Measurements from ENCODE around the gene AURKAIP1.

The AURKAIP1 gene

DNA sequence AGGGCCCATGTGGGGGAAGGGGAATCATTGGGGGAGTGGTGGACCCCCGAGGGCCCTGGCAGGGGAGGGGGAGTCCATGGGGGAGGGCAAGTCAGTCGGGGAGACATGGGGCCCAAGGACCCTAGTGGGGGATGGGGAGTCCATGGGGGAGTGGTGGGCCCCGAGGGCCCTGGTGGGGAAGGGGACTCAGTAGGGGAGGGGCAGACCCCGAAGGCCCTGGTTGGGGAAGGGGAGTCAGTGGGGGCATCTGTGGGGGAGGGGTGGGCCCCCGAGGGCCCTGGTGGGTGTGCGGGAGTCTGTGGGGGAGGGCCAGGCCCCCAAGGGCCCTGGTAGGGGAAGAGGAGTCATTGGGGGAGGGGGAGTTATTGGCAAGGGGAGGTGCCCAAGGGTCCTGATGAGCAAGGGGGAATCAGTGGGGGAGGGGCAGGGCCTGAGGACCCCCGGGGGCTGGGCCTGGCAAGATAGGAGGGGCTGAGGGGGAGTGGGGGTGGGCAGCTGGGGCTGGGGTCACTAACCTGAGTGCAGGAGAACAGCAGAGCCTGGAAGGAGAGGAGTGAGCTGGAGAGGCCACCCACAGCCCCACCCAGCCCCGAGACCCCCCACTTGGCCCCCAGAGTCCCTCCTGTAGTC, 18.7 kb downstream of the AURKAIP1 start:
- no peak for DNase-seq (ENCODE audit: extremely low spot score)
- ChIA-PET CTCF (no interaction called here), POLR2A (no interaction called here)
- TF ChIP-seq, protein P1, sequence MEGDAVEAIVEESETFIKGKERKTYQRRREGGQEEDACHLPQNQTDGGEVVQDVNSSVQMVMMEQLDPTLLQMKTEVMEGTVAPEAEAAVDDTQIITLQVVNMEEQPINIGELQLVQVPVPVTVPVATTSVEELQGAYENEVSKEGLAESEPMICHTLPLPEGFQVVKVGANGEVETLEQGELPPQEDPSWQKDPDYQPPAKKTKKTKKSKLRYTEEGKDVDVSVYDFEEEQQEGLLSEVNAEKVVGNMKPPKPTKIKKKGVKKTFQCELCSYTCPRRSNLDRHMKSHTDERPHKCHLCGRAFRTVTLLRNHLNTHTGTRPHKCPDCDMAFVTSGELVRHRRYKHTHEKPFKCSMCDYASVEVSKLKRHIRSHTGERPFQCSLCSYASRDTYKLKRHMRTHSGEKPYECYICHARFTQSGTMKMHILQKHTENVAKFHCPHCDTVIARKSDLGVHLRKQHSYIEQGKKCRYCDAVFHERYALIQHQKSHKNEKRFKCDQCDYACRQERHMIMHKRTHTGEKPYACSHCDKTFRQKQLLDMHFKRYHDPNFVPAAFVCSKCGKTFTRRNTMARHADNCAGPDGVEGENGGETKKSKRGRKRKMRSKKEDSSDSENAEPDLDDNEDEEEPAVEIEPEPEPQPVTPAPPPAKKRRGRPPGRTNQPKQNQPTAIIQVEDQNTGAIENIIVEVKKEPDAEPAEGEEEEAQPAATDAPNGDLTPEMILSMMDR (IDR thresholded peaks at IDR 0.05; ENCODE audit: control extremely low read depth, extremely low read depth, low read depth, missing control alignments) = no peak

DNA sequence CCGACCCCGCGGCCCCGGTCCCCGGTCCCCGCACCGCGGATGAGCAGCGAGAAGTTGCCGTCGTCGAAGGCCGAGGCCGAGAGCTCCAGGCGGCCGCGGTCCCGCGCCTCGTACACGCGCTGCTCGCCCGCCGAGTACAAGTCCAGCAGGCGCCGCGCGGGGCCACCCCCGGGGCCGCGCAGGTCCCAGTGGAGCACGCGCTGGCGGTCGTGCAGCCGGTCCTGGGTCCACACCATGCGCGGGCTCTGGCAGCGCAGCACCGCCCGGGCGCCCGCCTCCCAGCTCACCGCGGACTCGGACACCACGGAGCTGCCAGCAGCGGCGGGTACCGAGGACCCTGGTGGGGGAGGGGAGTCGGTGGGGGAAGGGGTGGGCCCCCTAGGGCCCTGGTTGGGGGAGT, 19.6 kb downstream of the AURKAIP1 start:
- CTCF ChIA-PET = no interaction called here
- TF ChIP-seq, protein P1 (IDR thresholded peaks at IDR 0.05; ENCODE audit: control extremely low read depth, extremely low read depth, low read depth, missing control alignments) = no peak
- no peak for DNase-seq (ENCODE audit: extremely low spot score)
- POLR2A ChIA-PET = no interaction called here

DNA sequence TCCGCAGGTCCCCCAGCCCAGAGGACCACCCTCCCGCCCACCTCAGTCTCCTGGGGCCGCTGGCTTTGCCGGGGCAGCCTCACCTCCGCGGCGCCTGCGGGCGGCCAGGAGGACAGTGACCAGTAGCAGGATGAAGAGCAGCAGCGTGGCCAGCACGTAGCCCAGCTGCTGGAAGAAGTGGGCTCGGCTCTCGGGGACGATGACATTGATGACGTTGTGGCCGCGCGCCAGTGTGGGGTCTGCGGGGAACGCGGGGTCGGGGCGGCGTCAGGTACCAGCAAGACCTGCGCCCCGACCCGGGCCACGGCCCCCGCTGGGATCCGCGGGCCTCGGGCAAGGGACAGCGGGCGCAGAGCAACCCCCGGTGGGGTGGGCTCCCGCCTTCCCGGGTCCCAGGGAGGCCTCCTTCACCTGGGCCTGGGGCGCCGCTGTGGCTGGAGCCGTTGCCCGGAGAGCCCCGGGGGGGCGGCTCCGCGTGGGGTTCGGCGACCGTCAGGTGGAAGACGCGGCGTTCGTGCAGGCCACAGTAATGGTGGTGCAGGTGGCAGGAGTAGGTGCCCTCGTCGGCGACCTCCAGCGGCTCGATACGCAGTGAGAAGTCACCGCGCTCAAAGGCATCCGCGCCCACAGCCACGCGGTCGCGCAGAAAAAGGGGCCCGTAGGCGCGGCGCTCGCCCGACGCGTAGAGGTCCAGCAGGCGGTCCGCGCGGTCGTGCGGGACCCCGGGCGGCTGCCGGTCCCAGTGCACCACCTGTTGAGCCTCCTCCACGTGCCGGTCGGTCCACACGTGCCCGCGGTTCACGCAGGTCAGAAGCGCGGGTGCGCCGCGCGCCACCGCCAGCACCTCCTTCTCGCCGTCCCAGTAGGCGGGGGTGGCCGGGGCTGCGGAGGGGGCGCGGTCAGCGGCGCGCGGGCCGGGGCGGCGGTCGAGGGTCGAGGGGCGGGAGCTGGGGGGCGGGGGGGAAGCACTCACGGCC, 20.4 kb downstream of the AURKAIP1 start:
- TF ChIP-seq, protein P1 (IDR thresholded peaks at IDR 0.05; ENCODE audit: control extremely low read depth, extremely low read depth, low read depth, missing control alignments) = no peak
- ChIA-PET CTCF (interaction anchor here (3.1 kb wide), 1 partner anchor 16 kb away, joined by 29 read pairs; no protein-coding TSS in a partner anchor), POLR2A (no interaction called here)
- no peak for DNase-seq (ENCODE audit: extremely low spot score)

DNA sequence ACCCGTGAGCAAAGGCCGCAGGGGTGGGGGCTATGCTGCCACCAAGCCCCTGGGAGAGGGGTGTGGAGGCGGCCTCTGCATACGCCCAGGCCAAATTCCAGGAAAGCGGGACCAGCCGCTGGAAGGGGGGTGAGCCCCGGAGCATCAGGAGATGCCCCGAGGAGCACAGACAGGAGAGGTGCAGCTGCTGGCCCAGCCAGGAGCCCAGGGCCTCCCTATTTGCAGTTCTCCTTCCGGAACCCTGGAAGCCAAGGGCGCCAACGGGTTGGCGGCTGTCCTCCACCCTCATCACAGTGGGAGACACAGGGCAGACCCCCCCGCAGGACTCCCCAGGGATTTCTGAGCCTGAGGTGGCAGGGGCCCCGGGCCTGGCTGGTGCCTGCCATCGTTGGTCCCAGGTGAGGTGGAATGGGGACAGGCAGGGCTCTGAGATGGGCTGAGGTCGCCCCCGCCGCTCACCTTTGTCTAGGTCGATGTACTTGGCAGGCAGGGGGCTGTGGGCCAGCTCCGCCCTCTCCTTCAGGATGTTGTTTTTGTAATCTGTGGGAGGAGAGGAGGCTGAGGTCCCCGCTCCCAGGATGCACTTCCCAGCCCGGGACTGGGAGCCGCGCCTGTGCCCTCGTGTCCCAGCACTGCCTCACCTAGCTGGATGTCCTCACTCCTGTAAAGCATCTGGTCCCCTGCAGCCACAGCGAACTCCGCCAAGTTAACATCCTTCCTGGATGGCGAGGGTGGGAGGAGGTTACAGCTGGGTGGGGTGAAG, 21.4 kb downstream of the AURKAIP1 start:
- TF ChIP-seq, protein P1 (IDR thresholded peaks at IDR 0.05; ENCODE audit: control extremely low read depth, extremely low read depth, low read depth, missing control alignments) = no peak
- ChIA-PET POLR2A (no interaction called here), CTCF (interaction anchor here (1.2 to 3.1 kb wide), 2 partner anchors 17 to 88 kb away, joined by 4 to 29 read pairs; no protein-coding TSS in a partner anchor)
- DNase-seq (ENCODE audit: extremely low spot score) = no peak

DNA sequence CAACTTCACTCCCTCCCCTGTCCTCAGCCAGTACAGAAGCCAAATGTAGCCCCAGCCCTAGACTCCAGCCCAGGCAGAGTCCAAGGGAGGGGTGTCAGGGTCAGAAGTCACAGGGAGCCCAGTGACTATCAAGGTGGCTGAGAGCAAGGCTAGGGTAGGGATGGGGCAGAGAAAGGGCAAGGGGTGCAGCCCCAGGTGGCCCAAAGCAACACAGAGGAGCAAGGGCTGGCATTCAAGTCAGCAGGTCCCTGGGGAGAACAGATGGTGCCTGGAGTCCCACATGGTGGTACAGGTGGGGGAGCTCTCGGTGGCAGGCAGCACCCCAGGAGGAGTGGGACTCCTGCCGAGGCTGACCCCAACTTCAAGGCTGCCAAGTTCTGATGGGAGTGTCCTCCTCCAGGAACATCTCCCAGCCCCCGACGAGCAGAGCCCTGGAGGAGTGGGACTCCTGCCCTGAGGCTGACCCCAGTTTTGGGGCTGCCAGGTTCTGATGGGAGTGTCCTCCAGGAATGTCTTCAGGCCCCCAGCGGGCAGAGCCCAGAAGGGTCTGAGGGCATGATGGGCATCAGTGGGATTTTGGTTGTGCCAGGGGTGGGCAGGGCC, 22.1 kb downstream of the AURKAIP1 start:
- TF ChIP-seq, protein P1 (IDR thresholded peaks at IDR 0.05; ENCODE audit: control extremely low read depth, extremely low read depth, low read depth, missing control alignments) = no peak
- POLR2A ChIA-PET = no interaction called here
- no peak for DNase-seq (ENCODE audit: extremely low spot score)
- CTCF ChIA-PET = interaction anchor here (1.2 to 3.1 kb wide), 4 partner anchors 18 to 281 kb away, joined by 3 to 29 read pairs (median 4); no protein-coding TSS in a partner anchor
